GM19397 (cell line): ENCODE measurements around the gene CISD3.

Experiments
- ATAC-seq: cut with Tn5 transposase; IDR thresholded peaks from one replicate; pipeline ENCODE4 v1.9.1; 2021; ENCODE audit warnings: mild to moderate bottlenecking, moderate library complexity; ENCODE audit not compliant: unreplicated experiment

Gene CISD3

DNA sequence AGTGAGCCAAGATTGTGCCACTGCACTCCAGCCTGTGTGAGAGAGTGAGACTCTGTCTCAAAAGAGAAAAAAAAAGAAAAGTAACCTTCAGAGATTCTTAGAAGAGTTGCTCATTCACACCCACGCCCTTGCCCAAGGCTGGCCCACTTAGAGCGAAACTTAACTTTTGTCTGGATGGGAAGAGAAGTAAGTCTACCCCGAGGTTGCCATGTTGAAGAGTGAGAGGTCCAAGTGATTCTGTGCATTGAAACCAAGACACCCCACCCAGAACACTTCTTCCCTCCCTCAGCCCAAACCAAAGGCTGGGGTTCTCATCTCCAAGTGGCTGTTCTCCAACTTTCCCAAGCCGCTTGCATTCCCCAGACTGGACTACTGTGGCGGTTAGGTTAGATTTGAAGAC lies 2.4 kb upstream of the CISD3 start:
- ATAC-seq = no peak

DNA sequence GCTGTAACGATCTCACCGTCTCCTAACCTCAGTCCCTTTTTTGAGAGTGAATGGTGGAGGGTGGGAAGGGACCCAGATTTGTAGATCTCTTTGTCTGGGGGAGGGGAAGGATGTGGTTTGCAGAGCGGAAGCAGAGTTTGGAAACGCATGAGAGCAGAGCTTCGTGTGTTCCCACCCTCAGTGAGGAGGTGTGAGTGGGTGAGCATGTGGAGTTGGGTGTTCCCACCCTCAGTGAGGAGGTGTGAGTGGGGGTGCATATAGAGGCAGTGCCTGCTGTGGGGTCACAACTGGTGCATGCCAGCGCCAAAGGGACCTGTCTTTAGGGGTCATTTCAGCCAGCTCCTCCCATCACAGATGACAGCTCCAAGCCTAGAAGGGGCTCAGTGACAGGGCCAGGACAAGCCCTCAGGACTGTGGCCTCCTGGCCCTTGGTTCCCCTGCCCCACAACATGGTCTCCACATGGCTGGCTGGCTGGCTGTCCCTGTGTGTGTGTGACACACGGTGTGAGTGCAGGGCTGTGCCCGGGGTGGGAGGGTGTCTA lies 1.8 kb upstream of the CISD3 start:
- no peak for ATAC-seq

DNA sequence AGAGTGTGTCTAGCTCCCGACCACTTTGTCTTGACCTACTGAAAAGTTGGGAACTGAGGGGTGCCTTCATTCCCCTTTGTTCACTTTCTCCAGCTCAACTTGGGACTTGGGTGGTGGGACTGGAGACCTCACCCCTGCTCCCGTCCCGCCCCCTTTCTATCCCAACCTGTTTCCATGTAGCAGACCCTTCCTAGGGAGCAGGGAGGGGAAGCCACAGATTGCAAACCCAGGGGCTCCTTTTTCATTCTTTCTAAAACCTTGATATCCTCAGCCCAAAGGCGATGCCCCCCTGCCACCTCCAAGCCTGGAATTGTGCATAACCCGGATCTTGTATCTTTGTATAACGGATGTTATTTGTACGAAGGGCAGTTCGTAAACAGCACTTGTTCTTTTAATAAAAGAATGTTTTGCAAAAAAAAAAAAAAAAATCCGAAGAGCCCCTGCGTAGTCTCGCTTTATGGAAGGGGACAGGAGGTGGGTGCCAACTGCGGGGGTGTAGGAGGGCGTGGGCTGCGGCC lies 714 bp upstream of the CISD3 start:
- ATAC-seq = no peak

DNA sequence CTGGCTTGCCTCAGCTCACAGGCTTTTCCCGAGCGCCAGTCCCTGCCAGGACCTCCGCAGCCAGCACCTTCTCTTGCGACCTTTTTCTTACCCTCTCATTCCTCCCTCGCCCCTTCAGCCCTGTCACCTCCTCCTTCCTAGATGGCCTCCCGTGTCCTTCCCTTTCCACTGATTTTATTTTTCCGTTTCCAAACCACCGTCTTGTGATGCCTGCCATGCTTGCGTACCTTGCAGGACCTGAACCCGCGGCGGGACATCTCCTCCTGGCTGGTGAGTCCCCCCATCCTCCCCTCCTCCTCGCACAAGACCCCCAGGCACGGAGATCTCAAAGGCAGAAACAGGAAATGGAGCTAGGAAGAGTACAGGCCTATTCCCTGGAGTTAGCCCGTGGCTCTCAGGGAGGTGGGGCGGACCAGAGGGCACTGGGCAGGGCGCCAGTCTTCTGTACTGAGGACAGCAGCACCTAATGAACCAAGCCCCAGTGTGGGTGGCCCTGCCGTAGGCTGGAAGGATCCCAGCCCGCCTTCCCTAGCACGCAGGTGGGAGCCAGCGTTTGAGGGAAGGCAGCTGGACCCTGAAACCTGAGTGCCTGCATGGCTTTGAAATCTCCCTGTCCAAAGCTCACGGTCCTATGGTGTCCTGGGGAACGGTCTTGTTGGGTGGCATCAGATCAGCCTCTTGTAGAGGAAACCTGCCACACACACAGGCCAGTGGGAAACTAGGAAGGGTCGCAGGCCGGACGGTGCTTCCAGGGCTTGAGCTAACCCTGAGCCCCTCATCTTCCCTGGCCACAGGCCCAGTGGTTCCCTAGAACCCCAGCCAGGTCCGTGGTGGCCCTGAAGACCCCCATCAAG lies 612 bp downstream of the CISD3 start:
- ATAC-seq = no peak

DNA sequence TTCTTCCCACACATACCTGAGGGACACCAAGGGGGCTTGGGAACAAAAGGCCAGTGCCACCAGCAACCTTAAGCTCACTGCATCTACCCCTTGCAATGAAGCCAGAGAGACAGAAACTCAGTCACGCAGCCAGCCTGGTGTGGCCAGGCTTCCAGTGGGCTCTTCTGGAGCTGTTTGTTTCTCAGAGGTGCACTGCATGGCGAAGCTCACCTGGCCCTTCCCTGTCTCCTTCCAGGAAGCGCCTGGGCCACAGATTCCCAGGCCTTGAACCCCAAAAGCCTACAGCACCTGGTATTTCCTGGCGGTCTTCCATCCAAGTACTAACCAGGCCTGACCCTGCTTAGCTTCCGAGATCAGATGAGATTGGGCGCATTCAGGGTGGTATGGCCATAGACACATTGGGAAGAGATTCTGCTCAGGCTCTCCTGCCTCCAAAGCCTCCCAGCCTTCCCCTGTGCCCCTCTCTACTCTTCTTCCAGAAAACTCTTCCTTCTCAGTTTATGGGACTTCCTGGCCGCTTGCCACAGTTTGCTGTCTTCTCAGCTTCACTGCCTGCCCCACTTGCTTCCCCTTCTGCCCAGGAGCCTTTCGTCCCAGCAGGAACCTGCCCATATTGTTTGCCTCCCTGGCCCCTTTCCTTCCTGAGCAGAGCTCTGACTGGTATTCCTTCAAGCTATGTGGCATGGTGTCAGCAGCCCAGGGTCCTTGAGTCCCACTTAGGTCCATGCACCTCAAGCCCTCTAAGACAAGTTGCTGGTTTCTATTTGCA lies 1.6 kb downstream of the CISD3 start:
- ATAC-seq = no peak

DNA sequence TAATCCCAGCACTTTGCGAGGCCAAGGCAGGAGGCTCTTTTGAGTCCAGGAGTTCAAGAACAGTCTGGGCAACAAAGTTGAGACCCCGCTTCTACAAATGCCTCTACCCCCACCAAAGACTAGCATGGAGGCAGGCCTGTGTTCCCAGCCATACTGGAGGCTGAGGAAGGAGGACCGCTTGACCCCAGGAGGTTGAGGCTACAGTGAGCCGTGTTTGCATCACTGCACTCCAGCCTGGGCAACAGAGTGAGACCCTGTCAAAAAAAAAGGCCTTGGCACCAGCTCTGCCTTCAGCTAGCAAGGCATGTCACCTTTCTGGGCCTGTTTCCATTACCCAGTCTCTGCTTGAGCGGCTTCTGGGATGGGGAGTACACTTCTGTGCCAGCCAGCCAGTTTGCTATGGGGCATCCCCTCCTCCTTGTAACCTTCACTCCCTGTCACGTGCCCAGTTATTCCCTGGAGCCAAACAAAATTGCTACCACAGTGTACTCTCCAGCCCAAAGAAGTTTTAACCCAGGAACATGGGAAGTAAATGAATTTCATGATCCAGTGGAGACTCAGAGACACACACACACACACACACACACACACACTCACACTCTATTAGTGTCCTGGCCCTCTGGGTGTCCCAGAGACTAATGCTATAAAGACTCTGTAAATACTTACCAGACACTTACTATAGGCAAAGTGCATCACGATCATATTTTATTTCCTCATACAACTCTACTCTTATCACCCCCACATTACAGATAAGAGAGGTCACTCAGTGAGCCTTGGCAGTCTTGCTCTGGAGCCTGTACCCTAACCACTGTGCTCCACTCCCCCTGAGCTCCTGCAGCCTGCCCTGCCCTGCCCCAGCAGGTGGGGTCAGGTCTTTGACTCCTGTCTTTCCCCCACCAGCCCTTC lies 2.5 kb downstream of the CISD3 start:
- ATAC-seq = no peak

DNA sequence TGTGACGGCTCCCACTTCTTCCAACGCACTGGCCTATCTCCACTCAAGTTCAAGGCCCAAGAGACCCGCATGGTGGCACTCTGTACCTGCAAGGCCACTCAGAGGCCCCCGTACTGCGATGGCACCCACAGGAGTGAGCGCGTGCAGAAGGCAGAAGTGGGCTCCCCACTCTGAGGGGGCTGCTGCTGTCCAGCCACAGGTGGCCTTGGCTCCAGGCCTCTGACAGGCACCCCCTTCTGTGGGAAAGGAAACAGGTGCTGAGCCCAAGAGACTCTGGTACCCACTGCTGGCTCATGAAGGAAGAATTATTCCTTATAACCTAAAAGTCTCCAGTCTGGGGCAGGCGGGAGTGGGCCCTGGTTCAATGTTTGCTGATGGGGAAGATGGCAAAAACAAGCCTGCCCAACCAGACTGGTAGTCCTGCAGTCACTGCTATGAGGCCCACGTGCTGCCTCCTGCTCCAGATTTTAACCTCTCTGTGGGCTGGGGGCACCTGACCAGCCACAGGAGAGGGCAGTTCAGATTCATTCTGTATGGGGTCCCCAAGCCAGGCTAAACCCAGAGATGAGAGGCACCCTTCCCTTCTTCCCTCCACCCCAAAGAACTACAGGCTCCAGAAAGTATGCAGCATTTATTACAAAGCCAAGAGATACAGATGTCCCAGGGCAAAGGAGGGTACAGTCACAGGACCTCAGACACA lies 3.3 kb downstream of the CISD3 start:
- ATAC-seq = no peak

DNA sequence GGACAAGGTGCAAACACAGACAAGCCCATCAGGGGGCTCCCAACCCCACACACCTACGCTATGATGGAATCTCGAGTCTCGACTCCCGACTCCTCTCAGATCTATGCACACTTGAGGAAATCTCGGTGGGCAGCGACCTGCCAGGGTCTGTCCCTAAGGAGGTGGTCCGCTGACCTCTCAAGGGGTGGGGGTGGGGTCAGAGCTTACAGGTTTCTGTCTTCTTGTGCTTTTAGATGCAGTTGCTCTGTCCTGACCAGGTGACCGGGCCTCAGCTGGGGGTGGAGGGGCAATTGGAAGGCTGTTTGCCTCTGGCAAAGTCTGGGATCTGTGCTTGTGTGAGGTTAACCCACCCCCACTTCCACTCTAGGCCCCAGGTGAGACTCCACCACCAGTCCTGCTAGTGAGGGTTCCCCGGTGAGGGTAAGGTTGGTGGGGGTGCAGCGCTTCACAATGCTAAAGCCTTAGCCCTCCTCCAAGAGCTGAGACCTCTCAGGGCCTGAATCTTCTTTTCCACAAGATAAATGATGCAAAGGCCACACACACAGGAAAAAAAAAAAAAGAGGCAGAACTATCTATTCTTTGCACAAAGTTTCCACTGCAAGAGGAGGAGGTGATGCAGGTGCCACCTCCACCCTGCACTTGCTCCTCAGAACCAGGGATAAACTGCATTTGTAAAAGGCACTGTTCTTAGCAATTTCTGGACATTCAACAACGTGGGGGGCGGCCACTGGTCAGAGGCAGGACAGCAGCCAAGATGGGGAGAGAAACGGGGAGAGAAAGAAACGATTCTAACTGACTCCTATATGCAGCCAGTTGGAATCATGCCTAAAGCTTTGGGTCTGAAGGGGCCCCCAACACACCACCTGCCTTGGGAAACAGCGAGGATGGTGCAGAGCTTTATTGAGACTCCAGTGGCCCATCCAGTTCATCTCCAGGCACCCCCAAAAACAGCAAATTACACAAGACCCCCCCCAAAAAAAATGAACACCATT lies 4.1 kb downstream of the CISD3 start:
- ATAC-seq = no peak

DNA sequence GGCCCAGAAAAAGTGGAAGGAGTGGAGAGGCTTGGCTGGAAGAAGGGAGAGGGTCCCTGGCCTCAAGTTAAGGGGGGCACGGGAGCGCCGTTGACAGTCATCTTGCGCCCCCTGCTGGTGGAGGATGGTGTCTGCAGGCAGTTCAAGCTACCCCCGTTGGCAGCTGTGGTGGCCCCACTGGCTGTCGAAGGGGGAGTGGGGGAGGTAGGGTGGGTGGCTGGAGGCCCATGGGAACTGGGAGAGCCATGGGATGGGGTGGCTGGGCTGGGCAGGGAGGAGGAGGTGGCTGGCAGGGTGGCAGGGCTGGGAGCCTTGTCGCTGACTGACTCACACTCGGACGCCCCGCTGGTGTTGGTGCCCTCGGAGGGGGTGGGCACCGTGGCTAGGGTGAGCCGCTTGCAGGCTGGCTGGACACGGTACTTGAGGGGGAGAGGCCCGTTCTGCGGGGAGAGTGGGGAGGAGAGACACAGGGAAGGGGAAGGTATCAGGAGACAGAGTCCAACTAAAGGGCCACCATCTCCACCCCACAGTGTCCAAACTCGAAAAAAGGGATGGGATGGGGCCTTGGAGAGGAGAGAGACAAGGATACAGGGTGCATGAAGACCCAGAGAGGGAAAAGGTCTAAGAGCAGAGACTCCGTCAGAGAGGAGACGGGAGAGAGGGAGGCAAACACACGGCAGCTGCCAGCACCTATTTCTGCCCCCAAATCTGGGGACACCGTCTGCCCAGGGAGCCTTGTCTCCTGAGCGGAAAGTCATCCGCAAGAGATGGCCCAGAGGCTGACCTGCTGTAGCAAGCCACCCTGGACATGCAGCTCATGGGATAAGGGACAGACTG lies 5.2 kb downstream of the CISD3 start:
- no peak for ATAC-seq

DNA sequence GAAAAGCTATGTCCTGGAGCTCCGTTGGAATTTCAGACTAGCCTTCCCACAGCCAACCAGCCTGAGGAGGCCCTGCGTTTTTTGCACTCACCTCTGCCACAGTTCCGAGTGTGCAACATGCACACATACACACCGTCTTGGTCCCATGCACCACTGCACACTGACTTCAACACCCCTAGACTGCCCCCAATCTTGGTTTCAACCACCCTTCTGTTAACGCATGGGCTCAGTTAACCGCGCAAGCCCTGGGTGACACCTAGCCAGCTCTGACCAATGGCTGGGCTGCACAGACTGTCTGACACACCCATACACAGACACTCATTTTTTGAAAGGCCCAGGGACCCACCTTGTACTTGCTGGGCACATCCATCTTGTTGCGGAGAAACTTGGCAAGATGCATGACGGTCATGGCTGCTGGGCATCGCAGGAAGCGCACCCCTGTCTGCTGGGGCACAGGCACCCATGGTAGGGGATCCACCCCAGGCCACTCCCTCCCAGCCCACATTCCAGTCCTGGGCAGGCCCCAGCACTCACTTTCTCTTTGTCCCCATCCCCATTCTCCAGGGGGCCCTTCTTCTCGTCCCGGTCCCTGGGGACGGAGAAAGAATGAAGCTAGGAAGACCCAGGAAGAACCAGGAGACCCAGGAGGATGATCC lies 8.0 kb downstream of the CISD3 start:
- no peak for ATAC-seq

DNA sequence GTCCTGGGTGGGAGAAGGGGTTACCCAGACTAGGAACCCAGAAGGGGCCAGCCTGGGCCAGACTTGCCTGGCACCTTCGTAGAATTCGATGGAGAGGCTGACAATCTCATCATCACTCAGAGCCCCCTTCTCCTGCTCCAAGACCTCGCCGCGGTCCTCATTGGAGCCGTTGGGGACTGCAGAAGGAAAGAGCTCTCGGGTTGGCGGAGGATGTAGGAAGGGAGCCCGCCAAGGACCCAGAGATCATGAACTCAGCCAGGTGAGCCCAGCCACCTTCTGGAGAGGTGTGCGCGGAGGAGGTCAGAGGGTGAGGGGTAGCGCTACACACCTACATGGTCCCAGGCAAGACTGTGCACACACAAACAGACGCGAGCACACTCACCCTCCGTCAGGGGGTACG lies 8.5 kb downstream of the CISD3 start:
- no peak for ATAC-seq

DNA sequence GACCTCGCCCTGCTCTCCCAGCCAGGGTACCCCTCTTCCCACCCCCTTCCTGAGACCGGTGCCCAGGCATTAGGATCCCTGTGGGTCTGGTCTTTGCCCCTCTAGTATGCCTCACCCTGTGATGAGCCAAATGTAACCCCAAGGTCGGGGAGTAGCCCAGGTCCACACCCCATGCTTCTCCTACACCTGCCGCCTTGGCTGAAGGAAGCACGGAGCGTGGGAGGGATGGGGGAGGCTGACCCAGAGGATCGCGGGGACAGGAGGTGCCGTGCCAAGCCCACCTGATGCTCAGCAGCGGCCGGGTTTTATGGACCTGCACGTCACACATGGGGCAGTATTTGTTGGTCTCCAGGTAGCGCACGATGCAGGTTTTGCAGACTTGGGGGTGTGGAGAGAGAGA lies 9.2 kb downstream of the CISD3 start:
- no peak for ATAC-seq

DNA sequence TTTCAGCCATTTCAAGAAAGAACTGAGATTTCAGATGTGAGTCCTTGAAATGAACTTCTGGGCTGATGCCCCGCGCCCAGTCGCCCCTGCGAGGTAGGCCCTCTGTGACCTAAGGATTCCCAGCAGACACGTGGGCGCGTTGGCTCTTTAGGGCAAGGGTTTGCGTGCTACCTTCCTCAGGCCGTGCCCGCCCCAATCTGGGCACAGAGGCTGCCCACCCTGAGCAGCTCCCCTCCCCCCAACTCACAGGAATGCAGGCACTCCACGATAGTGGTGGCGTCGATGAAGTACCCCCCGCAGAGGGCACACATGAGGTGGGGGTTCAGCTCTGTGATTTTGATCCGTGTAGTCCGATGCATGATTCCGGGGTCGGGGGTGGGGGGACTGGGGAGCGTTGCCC lies 9.9 kb downstream of the CISD3 start:
- ATAC-seq = no peak

DNA sequence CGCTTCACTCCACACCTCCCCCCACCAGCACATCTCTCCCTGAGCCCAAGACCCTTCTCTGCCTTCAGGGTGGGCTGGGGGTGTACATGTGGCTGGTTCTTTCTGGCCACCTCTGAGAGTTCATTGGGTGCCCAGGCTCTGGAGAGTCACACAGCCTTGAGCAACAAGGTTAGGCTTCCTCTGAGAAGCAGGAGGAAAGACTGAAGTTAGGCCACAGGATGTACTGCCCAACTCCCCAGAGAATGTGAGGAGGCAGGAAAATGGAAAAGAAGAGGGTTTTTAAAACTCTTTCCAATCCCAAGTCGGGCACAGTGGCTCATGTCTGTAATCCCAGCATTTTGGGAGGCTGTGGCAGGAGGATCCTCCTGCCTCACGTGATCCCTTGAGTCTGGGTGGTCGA lies 10.7 kb downstream of the CISD3 start:
- ATAC-seq = no peak

DNA sequence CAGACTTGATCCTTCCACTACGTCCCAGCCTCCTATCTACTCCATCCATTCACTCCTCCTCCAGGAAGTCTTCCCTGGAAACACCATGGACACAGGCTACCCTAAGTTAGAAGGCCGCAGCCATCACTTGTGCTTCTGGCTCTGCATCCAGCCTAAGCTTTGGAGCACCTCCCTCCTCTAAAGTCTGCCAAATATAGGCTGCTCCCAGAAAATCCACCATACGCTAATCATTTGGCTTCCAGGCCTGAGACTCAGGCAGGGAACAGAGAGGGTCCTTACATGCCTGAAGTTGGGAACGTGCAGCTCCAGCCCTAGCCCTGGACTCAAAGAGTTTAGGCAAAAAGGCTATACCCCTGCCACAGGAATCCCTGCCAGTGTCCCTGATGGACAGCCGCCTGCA lies 11.3 kb downstream of the CISD3 start:
- no peak for ATAC-seq

DNA sequence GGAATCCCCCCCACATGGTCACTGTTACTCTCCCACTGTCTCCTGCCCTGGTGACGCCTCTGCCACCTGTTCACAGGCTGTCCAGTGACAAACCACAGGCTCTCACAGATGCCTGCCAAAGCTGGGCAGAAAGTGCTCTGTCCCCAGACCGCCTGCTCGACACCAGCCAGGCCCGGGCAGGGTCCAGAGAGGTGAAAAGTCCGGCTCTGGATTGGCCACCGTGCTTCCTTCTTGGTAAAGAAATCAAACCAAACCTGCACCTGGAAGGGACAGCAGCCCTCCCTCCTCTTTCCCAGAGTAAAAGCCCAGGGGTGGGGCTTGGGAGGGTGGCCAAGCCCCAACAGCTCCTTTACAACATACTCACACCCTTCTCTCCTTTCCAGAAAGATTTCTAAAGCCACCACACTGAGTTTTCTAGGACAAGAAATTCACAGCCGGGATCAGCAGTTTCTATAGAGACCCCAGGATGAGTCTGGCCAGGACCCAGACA lies 11.8 kb downstream of the CISD3 start:
- ATAC-seq = no peak
